COR-L47 (cell line): ENCODE results near the gene OR6P1.

ENCODE experiments used
- DNase-seq: peaks from one replicate; lab custom pipeline; 2025; lab: John Stamatoyannopoulos, UW

OR6P1 gene

DNA sequence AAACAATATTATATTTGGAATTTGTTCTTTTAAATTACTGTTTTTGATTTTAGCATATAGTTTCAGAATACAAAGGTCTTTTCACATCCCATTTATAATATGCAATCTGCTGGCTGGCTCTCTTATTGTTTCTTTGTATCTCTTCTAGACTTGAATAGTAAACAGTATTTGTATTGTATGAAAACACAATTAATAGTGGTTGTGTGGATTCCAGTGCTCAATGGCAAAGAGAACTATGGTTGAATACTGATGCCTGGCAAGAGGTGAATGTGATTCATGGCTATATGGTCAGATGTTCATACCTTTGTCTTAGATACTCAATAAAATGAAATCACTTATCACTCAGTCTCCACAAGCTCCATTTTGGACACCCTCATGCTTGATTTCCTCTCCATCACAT, 53.4 kb downstream of the OR6P1 start:
- DNase-seq: no peak
